HepG2 (cell line): Measurements from ENCODE around the gene FMNL1. TPM values are rescaled to one million over a fixed set of nuclear protein-coding genes. Genes with fewer than 3 reads are reported as not detected.

Source experiments
- AGO1 ChIP-seq: fragments of 200-400 bp; formaldehyde crosslinking; IDR thresholded peaks from 2 replicates; pipeline ENCODE4 v1.6.1; 2017; ENCODE audit warnings: mild to moderate bottlenecking, low read depth, low read length, moderate library complexity; ENCODE audit not compliant: poor library complexity, severe bottlenecking
- ERF ChIP-seq: IDR thresholded peaks from 2 replicates; pipeline ENCODE4 v1.6.1; 2018; ENCODE audit warnings: missing biosample characterization, missing genetic modification reagents
- GABPA ChIP-seq, 2 experiments: IDR thresholded peaks; 2 replicates each; pipeline ENCODE4 v1.6.1; 2011 to 2016; ENCODE audit warnings: low read depth in 2 of 2, low read length in 1 of 2, missing biosample characterization in 1 of 2, missing genetic modification characterization in 1 of 2
- HDAC1 ChIP-seq: sonication (generic); formaldehyde crosslinking; IDR thresholded peaks from 2 replicates; pipeline ENCODE4 v1.5.1; 2020; ENCODE audit warnings: mild to moderate bottlenecking, missing genetic modification reagents
- NCOA5 ChIP-seq: sonication (generic); formaldehyde crosslinking; IDR thresholded peaks from 2 replicates; pipeline ENCODE4 v1.4.0; 2020; ENCODE audit warnings: missing genetic modification reagents
- NR2F6 ChIP-seq, 2 experiments: IDR thresholded peaks; 2 replicates each; pipeline ENCODE4 v1.6.1; 2016; ENCODE audit warnings: antibody characterized with exemption in 1 of 2, mild to moderate bottlenecking in 1 of 2
- RXRA ChIP-seq: sonication (generic); formaldehyde crosslinking; IDR thresholded peaks from 2 replicates; pipeline ENCODE4 v1.5.1; 2020; ENCODE audit warnings: missing genetic modification reagents
- SIX1 ChIP-seq: sonication (generic); formaldehyde crosslinking; IDR thresholded peaks from 2 replicates; pipeline ENCODE4 v1.4.0; 2020; ENCODE audit warnings: missing genetic modification reagents, borderline replicate concordance
- SMAD3 ChIP-seq: sonication (generic); formaldehyde crosslinking; IDR thresholded peaks from 2 replicates; pipeline ENCODE4 v1.4.0; 2020; ENCODE audit warnings: missing genetic modification reagents
- TMF1 ChIP-seq: sonication (generic); formaldehyde crosslinking; IDR thresholded peaks from 2 replicates; pipeline ENCODE4 v1.8.1; 2022; ENCODE audit warnings: low read depth, missing genetic modification reagents
- ZFP1 ChIP-seq: IDR thresholded peaks from 2 replicates; pipeline ENCODE4 v1.6.1; 2016
- ZFYVE20 ChIP-seq: sonication (generic); formaldehyde crosslinking; IDR thresholded peaks from 2 replicates; pipeline ENCODE4 v1.8.0; 2023; ENCODE audit warnings: low read depth, mild to moderate bottlenecking, moderate library complexity, missing genetic modification reagents, borderline replicate concordance
- ZNF510 ChIP-seq: sonication (generic); formaldehyde crosslinking; IDR thresholded peaks from 2 replicates; pipeline ENCODE4 v1.4.0; 2020; ENCODE audit warnings: low read depth, mild to moderate bottlenecking, missing genetic modification reagents
- ZNF766 ChIP-seq: sonication (generic); formaldehyde crosslinking; IDR thresholded peaks from 2 replicates; pipeline ENCODE4 v1.5.0; 2020; ENCODE audit warnings: missing genetic modification reagents, borderline replicate concordance
- ZNF768 ChIP-seq: sonication (generic); formaldehyde crosslinking; IDR thresholded peaks from 2 replicates; pipeline ENCODE4 v1.4.0; 2020; ENCODE audit warnings: missing genetic modification reagents
- ZNF792 ChIP-seq: IDR thresholded peaks from 2 replicates; pipeline ENCODE4 v1.6.1; 2016
- polyA plus RNA-seq, 8 experiments: library from polyadenylated mRNA; depleted of rRNA in 3 of 8; stranded (reverse) in 7 of 8; unstranded in 1 of 8; fragments of >200 nt; fragmentation: Illumina TruSeq in 4 of 8; extraction: Trizol in 4 of 8; gene quantifications; 2 replicates each; pipeline versions ENCODE4 v1.2.1 to v1.2.3, GENCODE V29; 2011 to 2016; ENCODE audit warnings: low read depth in 4 of 8, missing spikeins in 1 of 8, mixed read lengths in 1 of 8; ENCODE audit not compliant: insufficient read depth in 1 of 8
- total RNA-seq, 5 experiments: library from RNA; depleted of rRNA; stranded (reverse); fragments of >200 nt; fragmentation: Illumina TruSeq; extraction: Trizol; gene quantifications; 2 replicates each; pipeline ENCODE4 v1.2.3, GENCODE V29; 2016; ENCODE audit warnings: low read depth in 1 of 5
- TF ChIP-seq, protein P1 (sequence below): sonication (generic); formaldehyde crosslinking; IDR thresholded peaks from 2 replicates; pipeline ENCODE4 v1.5.0; 2020; ENCODE audit warnings: missing genetic modification reagents
- TF ChIP-seq, protein P2 (sequence below): IDR thresholded peaks from 2 replicates; pipeline ENCODE4 v1.6.1; 2016
- TF ChIP-seq, protein P3 (sequence below): IDR thresholded peaks from 2 replicates; pipeline ENCODE4 v1.6.1; 2012; ENCODE audit warnings: low read depth, low read length, improper control_type of control experiment
- TF ChIP-seq, protein P4 (sequence below): sonication (generic); formaldehyde crosslinking; IDR thresholded peaks from 2 replicates; pipeline ENCODE4 v1.4.0; 2020; ENCODE audit warnings: missing genetic modification reagents, mild to moderate bottlenecking, borderline replicate concordance
- TF ChIP-seq, protein P5 (sequence below): sonication (generic); formaldehyde crosslinking; IDR thresholded peaks from 2 replicates; pipeline ENCODE4 v1.5.1; 2020; ENCODE audit warnings: mild to moderate bottlenecking, moderate library complexity, missing genetic modification reagents

Gene FMNL1
- total and polyA plus RNA-seq, 2 of the 13 experiments (the other 11 are each of a cell fraction or from before 2014, with no cell fraction given), result 0.53 to 0.70 TPM

DNA sequence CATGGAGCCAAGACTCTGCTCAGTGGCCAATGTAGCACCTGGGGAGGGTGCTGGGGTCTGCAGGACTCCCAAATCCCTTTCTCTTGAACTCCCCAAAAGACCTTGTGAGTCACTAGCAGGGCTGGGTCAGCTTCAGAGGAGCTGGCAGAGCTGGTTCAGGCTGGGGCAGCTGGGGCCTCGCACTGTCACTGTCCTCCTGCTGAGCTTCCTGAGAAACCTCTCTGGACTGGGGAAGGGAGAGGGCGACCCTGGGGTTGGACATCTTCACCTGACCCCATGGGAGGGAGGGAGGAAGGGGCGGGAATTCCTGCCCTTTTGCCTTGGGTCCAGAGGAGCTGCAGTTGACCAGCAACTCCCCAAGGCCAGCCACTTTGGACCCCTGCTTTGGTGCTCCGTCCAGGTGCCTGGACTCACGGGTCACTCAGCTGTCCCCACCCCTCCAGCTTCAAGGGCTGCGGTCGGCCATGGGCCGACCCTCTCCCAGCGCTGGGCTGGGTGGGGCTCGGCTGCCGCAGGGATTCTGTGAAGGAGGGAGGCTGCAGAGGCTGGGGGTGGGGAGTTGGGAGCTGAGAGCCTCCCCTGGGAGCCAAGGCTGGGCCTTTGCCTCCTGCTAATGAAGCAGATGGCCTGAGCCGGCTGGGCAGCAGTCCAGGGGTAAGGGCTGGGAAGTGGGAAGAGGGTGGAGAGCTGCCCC is 9.2 kb downstream of the FMNL1 start (continued):
- TF ChIP-seq AGO1, result peak; percentile 14
- no peak for TF ChIP-seq NCOA5
- peak; percentile 84 for TF ChIP-seq ZNF768 (CRISPR knock-in tag)
- peak; percentile 30 for TF ChIP-seq HDAC1 (CRISPR knock-in tag)
- no peak for TF ChIP-seq SMAD3 (CRISPR knock-in tag)
- no peak for TF ChIP-seq ZNF766
- TF ChIP-seq, protein P1, sequence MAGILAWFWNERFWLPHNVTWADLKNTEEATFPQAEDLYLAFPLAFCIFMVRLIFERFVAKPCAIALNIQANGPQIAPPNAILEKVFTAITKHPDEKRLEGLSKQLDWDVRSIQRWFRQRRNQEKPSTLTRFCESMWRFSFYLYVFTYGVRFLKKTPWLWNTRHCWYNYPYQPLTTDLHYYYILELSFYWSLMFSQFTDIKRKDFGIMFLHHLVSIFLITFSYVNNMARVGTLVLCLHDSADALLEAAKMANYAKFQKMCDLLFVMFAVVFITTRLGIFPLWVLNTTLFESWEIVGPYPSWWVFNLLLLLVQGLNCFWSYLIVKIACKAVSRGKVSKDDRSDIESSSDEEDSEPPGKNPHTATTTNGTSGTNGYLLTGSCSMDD (CRISPR knock-in tag), result no peak
- TF ChIP-seq, protein P2, sequence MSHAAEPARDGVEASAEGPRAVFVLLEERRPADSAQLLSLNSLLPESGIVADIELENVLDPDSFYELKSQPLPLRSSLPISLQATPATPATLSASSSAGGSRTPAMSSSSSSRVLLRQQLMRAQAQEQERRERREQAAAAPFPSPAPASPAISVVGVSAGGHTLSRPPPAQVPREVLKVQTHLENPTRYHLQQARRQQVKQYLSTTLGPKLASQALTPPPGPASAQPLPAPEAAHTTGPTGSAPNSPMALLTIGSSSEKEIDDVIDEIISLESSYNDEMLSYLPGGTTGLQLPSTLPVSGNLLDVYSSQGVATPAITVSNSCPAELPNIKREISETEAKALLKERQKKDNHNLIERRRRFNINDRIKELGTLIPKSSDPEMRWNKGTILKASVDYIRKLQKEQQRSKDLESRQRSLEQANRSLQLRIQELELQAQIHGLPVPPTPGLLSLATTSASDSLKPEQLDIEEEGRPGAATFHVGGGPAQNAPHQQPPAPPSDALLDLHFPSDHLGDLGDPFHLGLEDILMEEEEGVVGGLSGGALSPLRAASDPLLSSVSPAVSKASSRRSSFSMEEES, result no peak
- TF ChIP-seq, protein P3, sequence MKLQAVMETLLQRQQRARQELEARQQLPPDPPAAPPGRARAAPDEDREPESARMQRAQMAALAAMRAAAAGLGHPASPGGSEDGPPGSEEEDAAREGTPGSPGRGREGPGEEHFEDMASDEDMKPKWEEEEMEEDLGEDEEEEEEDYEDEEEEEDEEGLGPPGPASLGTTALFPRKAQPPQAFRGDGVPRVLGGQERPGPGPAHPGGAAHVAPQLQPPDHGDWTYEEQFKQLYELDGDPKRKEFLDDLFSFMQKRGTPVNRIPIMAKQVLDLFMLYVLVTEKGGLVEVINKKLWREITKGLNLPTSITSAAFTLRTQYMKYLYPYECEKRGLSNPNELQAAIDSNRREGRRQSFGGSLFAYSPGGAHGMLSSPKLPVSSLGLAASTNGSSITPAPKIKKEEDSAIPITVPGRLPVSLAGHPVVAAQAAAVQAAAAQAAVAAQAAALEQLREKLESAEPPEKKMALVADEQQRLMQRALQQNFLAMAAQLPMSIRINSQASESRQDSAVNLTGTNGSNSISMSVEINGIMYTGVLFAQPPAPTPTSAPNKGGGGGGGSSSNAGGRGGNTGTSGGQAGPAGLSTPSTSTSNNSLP, result no peak
- TF ChIP-seq ERF (CRISPR knock-in tag), result no peak
- no peak for TF ChIP-seq TMF1 (CRISPR knock-in tag)
- TF ChIP-seq RXRA (CRISPR knock-in tag), result peak; percentile 35; the same call in 1 of the 2 replicates
- TF ChIP-seq NR2F6 (IDR thresholded peaks at IDR 0.05), result no peak; the same call in 1 of the 2 replicates
- TF ChIP-seq NR2F6 (CRISPR knock-in tag; IDR thresholded peaks at IDR 0.05), result 0 out of 2 replicates have a peak, but pooled peaks have one; percentile 13
- TF ChIP-seq, protein P4, sequence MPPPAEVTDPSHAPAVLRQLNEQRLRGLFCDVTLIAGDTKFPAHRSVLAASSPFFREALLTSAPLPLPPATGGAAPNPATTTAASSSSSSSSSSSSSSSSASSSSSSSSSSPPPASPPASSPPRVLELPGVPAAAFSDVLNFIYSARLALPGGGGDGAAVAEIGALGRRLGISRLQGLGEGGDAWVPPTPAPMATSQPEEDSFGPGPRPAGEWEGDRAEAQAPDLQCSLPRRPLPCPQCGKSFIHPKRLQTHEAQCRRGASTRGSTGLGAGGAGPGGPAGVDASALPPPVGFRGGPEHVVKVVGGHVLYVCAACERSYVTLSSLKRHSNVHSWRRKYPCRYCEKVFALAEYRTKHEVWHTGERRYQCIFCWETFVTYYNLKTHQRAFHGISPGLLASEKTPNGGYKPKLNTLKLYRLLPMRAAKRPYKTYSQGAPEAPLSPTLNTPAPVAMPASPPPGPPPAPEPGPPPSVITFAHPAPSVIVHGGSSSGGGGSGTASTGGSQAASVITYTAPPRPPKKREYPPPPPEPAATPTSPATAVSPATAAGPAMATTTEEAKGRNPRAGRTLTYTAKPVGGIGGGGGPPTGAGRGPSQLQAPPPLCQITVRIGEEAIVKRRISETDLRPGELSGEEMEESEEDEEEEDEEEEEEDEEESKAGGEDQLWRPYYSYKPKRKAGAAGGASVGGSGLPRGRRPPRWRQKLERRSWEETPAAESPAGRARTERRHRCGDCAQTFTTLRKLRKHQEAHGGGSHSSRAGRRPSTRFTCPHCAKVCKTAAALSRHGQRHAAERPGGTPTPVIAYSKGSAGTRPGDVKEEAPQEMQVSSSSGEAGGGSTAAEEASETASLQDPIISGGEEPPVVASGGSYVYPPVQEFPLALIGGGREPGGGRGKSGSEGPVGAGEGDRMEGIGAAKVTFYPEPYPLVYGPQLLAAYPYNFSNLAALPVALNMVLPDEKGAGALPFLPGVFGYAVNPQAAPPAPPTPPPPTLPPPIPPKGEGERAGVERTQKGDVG (CRISPR knock-in tag), result no peak
- no peak for TF ChIP-seq GABPA (IDR thresholded peaks at IDR 0.05; ENCODE audit: low read depth, low read length)
- no peak for TF ChIP-seq GABPA (CRISPR knock-in tag; IDR thresholded peaks at IDR 0.05; ENCODE audit: low read depth)
- TF ChIP-seq SIX1 (CRISPR knock-in tag), result no peak
- TF ChIP-seq, protein P5, sequence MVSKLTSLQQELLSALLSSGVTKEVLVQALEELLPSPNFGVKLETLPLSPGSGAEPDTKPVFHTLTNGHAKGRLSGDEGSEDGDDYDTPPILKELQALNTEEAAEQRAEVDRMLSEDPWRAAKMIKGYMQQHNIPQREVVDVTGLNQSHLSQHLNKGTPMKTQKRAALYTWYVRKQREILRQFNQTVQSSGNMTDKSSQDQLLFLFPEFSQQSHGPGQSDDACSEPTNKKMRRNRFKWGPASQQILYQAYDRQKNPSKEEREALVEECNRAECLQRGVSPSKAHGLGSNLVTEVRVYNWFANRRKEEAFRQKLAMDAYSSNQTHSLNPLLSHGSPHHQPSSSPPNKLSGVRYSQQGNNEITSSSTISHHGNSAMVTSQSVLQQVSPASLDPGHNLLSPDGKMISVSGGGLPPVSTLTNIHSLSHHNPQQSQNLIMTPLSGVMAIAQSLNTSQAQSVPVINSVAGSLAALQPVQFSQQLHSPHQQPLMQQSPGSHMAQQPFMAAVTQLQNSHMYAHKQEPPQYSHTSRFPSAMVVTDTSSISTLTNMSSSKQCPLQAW (CRISPR knock-in tag), result 0 out of 2 replicates have a peak, but pooled peaks have one; percentile 56
- TF ChIP-seq ZNF510 (CRISPR knock-in tag), result no peak
- no peak for TF ChIP-seq ZNF792 (CRISPR knock-in tag)
- no peak for TF ChIP-seq ZFYVE20 (CRISPR knock-in tag)
- TF ChIP-seq ZFP1 (CRISPR knock-in tag), result no peak
